HG03280 (cell line): ENCODE results near the gene FAM193A.
"Not testable (repeated sequence)": the region's sequence is repeated elsewhere in the genome, so short reads cannot be mapped to it uniquely, and the experiment has no call there.

Source experiments
- ATAC-seq: cut with Tn5 transposase; IDR thresholded peaks from one replicate; pipeline ENCODE4 v1.9.1; 2021; ENCODE audit warnings: mild to moderate bottlenecking, moderate library complexity; ENCODE audit not compliant: unreplicated experiment

Gene FAM193A

GRCh38 chr4:2763511-2763967 is 227.1 kb downstream of the FAM193A start:
- no peak for ATAC-seq

GRCh38 chr4:2765832-2766526 is 229.5 kb downstream of the FAM193A start:
- ATAC-seq: no peak

- ATAC-seq: no peak
Measured at GRCh38 chr4:2767046-2767704, 230.7 kb downstream of the FAM193A start.

GRCh38 chr4:2767705-2768074 is 231.2 kb downstream of the FAM193A start:
- no peak for ATAC-seq

- no peak for ATAC-seq
Measured at GRCh38 chr4:2768124-2768523, 231.7 kb downstream of the FAM193A start.

GRCh38 chr4:2768921-2769336 is 232.5 kb downstream of the FAM193A start:
- no peak for ATAC-seq

GRCh38 chr4:2771264-2771663 is 234.8 kb downstream of the FAM193A start:
- no peak for ATAC-seq

- not testable (repeated sequence) for ATAC-seq
Measured at GRCh38 chr4:2780643-2781042, 244.2 kb downstream of the FAM193A start.

- no peak for ATAC-seq
Measured at GRCh38 chr4:2781911-2782310, 245.5 kb downstream of the FAM193A start.
